IMR-90 (cell line): ENCODE data around the gene CCN6. TPM values are rescaled to one million over a fixed set of nuclear protein-coding genes. Genes with fewer than 3 reads are reported as not detected.
A peak's percentile ranks its signal among the peaks of the same experiment; 100 is the strongest.

ENCODE experiments used
- ATAC-seq: fragments of 200-7000 bp; cut with Tn5 transposase; 2 replicates; pipeline ENCODE4 v1.9.1; 2020; ENCODE audit warnings: low read depth, mild to moderate bottlenecking, moderate library complexity
- BruUV-seq: library from RNA; stranded (reverse); fragments of 400-500 nt; replicated peaks from 2 replicates; lab custom pipeline; 2021; lab: Mats Ljungman, UMichigan
- CTCF ChIA-PET: fragments of 300-600 bp; formaldehyde crosslinking; extraction: SDS; loops from one replicate; lab custom pipeline; 2021; ENCODE audit warnings: antibody characterized with exemption; lab: Yijun Ruan, JAX
- POLR2A ChIA-PET: fragments of 300-600 bp; sonication (Branson Sonifier 250); formaldehyde crosslinking; loops from one replicate; lab custom pipeline; 2022; ENCODE audit warnings: antibody characterized with exemption; ENCODE audit not compliant: unreplicated experiment; lab: Charles Lee
- DNase-seq: peaks from one replicate; pipeline ENCODE4 v3.0.0; 2013
- H2AFZ ChIP-seq: replicated peaks from 2 replicates; pipeline ENCODE3; 2013; ENCODE audit warnings: low read length, mild to moderate bottlenecking; ENCODE audit not compliant: poor library complexity
- H2AK5ac ChIP-seq: 2 replicates; pipeline ENCODE4 v1.6.1; 2013; ENCODE audit warnings: low read depth, low read length, inconsistent platforms
- H2AK9ac ChIP-seq: replicated peaks from 2 replicates; pipeline ENCODE3; 2013; ENCODE audit warnings: mild to moderate bottlenecking, low read depth, low read length, moderate library complexity; ENCODE audit not compliant: poor library complexity
- H2BK120ac ChIP-seq: 2 replicates; pipeline ENCODE4 v1.6.1; 2013; ENCODE audit warnings: low read depth, low read length, inconsistent platforms
- H2BK15ac ChIP-seq: 3 replicates; pipeline ENCODE4 v1.6.1; 2013; ENCODE audit warnings: low read depth, low read length, inconsistent platforms
- H2BK20ac ChIP-seq: 2 replicates; pipeline ENCODE4 v1.6.1; 2013; ENCODE audit warnings: low read depth, mild to moderate bottlenecking, inconsistent platforms, low read length, moderate library complexity
- H2BK5ac ChIP-seq: 2 replicates; pipeline ENCODE4 v1.6.1; 2013; ENCODE audit warnings: mild to moderate bottlenecking, low read depth, low read length, inconsistent platforms; ENCODE audit not compliant: poor library complexity, severe bottlenecking
- H3K14ac ChIP-seq: replicated peaks from 2 replicates; pipeline ENCODE4 v1.6.1; 2013; ENCODE audit warnings: low read depth, low read length, inconsistent platforms
- H3K18ac ChIP-seq: 2 replicates; pipeline ENCODE4 v1.6.1; 2013; ENCODE audit warnings: low read depth, low read length, control low read depth
- H3K23ac ChIP-seq: 2 replicates; pipeline ENCODE4 v1.6.1; 2013; ENCODE audit warnings: low read depth, low read length, inconsistent platforms
- H3K27ac ChIP-seq: 2 replicates; pipeline ENCODE4 v1.5.1; 2013; ENCODE audit warnings: mild to moderate bottlenecking, control low read depth, low read length; ENCODE audit not compliant: insufficient read depth
- H3K27me3 ChIP-seq: 2 replicates; pipeline ENCODE4 v1.6.1; 2013; ENCODE audit warnings: low read length; ENCODE audit not compliant: control insufficient read depth, insufficient read depth
- H3K36me3 ChIP-seq: 2 replicates; pipeline ENCODE4 v1.6.1; 2013; ENCODE audit warnings: low read length, mixed read lengths; ENCODE audit not compliant: control insufficient read depth, insufficient read depth
- H3K4ac ChIP-seq: 2 replicates; pipeline ENCODE4 v1.6.1; 2013; ENCODE audit warnings: low read depth, low read length, inconsistent platforms
- H3K4me1 ChIP-seq: 2 replicates; pipeline ENCODE4 v1.6.1; 2013; ENCODE audit warnings: low read length, mixed read lengths; ENCODE audit not compliant: control insufficient read depth, insufficient read depth
- H3K4me2 ChIP-seq: 2 replicates; pipeline ENCODE4 v1.6.1; 2013; ENCODE audit warnings: low read depth, mild to moderate bottlenecking, control low read depth, low read length, moderate library complexity
- H3K4me3 ChIP-seq: 2 replicates; pipeline ENCODE4 v1.5.1; 2013; ENCODE audit warnings: low read depth, mild to moderate bottlenecking, control low read depth, low read length, moderate library complexity; ENCODE audit not compliant: insufficient read depth
- H3K56ac ChIP-seq: 2 replicates; pipeline ENCODE4 v1.6.1; 2013; ENCODE audit warnings: low read length, inconsistent platforms; ENCODE audit not compliant: insufficient read depth; ENCODE audit errors: extremely low read depth
- H3K79me1 ChIP-seq, 2 experiments: 2 replicates each; pipeline ENCODE4 v1.6.1; 2013; ENCODE audit warnings: low read length in 2 of 2, inconsistent platforms in 1 of 2, low read depth in 1 of 2
- H3K9ac ChIP-seq: 2 replicates; pipeline ENCODE4 v1.6.1; 2013; ENCODE audit warnings: low read depth, low read length, control low read depth
- H3K9me1 ChIP-seq: 2 replicates; pipeline ENCODE4 v1.6.1; 2013; ENCODE audit warnings: low read length, inconsistent platforms; ENCODE audit not compliant: insufficient read depth
- H3K9me3 ChIP-seq: 2 replicates; pipeline ENCODE4 v1.6.1; 2013; ENCODE audit warnings: low read length; ENCODE audit not compliant: control insufficient read depth, insufficient read depth
- H4K20me1 ChIP-seq: 2 replicates; pipeline ENCODE4 v1.6.1; 2013; ENCODE audit warnings: low read length, inconsistent platforms; ENCODE audit not compliant: insufficient read depth
- H4K5ac ChIP-seq: 2 replicates; pipeline ENCODE4 v1.6.1; 2013; ENCODE audit warnings: mild to moderate bottlenecking, low read depth, low read length, control low read depth
- H4K8ac ChIP-seq, 2 experiments: 2 replicates each; pipeline ENCODE4 v1.6.1; 2013; ENCODE audit warnings: low read depth in 2 of 2, low read length in 2 of 2, control low read depth in 1 of 2, inconsistent platforms in 1 of 2
- H4K91ac ChIP-seq: 2 replicates; pipeline ENCODE4 v1.6.1; 2013; ENCODE audit warnings: low read depth, low read length, inconsistent platforms; ENCODE audit not compliant: insufficient read depth
- MAFK ChIP-seq: IDR thresholded peaks from 2 replicates; pipeline ENCODE4 v1.6.1; 2012; ENCODE audit warnings: low read depth, low read length, improper control_type of control experiment
- MAZ ChIP-seq: IDR thresholded peaks from 2 replicates; pipeline ENCODE4 v1.6.1; 2012; ENCODE audit warnings: low read depth, mild to moderate bottlenecking, low read length, improper control_type of control experiment, moderate library complexity, borderline replicate concordance
- WGBS, 2 experiments: methylation state at CpG; one replicate each; pipeline versions ENCODE4 v1.1.5 to v1.1.7; 2013; ENCODE audit warnings: missing lambda C conversion rate in 2 of 2; ENCODE audit not compliant: insufficient read length in 1 of 2; ENCODE audit errors: extremely low coverage in 2 of 2; 5-methylcytosine and 5-hydroxymethylcytosine counted together
- dilution Hi-C: fragments of 300-500 bp; cut with HindIII; formaldehyde crosslinking; loops from one replicate; pipeline ENCODE4 v1.14.3; 2018; ENCODE audit warnings: low sequenced_read_pairs; ENCODE audit not compliant: unreplicated experiment
- in situ Hi-C: fragments of 300-500 bp; cut with MboI; formaldehyde crosslinking; loops from 3 replicates; pipeline ENCODE4 v1.14.3; 2019; ENCODE audit warnings: low sequenced_read_pairs, inconsistent platforms, mixed read lengths
- intact Hi-C: fragments of 100-400 bp; cut with micrococcal nuclease; formaldehyde crosslinking; loops from 2 replicates; pipeline ENCODE4 v1.10.0; 2022
- polyA plus RNA-seq, 3 experiments: library from polyadenylated mRNA; depleted of rRNA; stranded (reverse); fragments of >200 nt; gene quantifications; 2 replicates each; pipeline ENCODE4 v1.2.3, GENCODE V29; 2012; ENCODE audit warnings: low replicate concordance in 1 of 3
- total RNA-seq: library from RNA; depleted of rRNA; stranded (reverse); fragments of >200 nt; gene quantifications from 2 replicates; pipeline ENCODE4 v1.2.3, GENCODE V29; 2012

Gene CCN6
- total and polyA plus RNA-seq, 2 of the 4 experiments (the other 2 are of a cell fraction): not detected

DNA sequence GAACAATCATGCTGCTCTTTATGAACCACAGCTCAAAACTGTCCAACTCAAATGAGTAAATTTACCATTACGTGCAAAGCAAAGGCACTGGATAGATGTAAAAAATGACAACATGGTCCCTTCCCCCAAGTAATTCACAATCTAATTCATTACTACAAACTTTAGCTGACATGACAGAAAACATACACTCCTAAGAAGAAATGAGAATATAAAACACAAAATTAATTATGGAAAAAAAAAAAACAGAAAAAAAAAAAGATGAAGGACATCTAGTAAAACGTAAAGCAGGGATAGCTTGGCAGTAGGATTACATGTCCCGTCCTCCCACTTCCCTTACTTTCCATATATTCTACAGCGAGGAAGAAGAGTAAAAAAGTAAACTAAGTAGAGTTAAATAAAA is 27.7 kb downstream of the CCN6 start:
- no peaks in the 10 kb centered on the region for H3K9me1 ChIP-seq
- H3K79me1 ChIP-seq: peaks cover 3 to 4% of the 10 kb centered on the region in 2 experiments; a peak in 1 of 4 replicates
- peaks cover 2% of the 10 kb centered on the region; the same call in 1 of the 2 replicates for H3K36me3 ChIP-seq
- no peak overlapping the region for H4K8ac ChIP-seq
- H4K91ac ChIP-seq: no peak overlapping the region
- no peak overlapping the region for H2AK9ac ChIP-seq
- H3K9me3 ChIP-seq: no peaks in the 10 kb centered on the region
- no peaks in the 10 kb centered on the region for H4K20me1 ChIP-seq
- WGBS, 2 experiments: no CpG with 5 or more reads among the region's 4 CpGs
- in situ Hi-C loops: no loop called here
- dilution Hi-C loops: no loop called here
- ChIA-PET POLR2A (no interaction called here), CTCF (no interaction called here)
- no peak overlapping the region for H3K23ac ChIP-seq
- H2AK5ac ChIP-seq: no peak overlapping the region
- H3K4me3 ChIP-seq: no peak overlapping the region
- ATAC-seq: no peak
- no peak overlapping the region for H3K9ac ChIP-seq
- no peak overlapping the region for H3K4me2 ChIP-seq
- H4K5ac ChIP-seq: no peak overlapping the region
- no peaks in the 10 kb centered on the region for H3K4me1 ChIP-seq
- H2BK15ac ChIP-seq: no peak overlapping the region
- H2BK20ac ChIP-seq: no peak overlapping the region
- H3K27me3 ChIP-seq: no peaks in the 10 kb centered on the region
- H2BK5ac ChIP-seq: no peak overlapping the region
- H3K56ac ChIP-seq: no peak overlapping the region
- BruUV-seq: no TSS peak
- H3K27ac ChIP-seq: no peak overlapping the region
- no peak overlapping the region for H3K4ac ChIP-seq
- no peak for DNase-seq
- no peak overlapping the region for H3K18ac ChIP-seq
- H3K14ac ChIP-seq: no peak overlapping the region
- intact Hi-C loops: no loop called here
- TF ChIP-seq MAZ (no peak), MAFK (peak; percentile 84)
- no peak overlapping the region for H2AFZ ChIP-seq
- H2BK120ac ChIP-seq: no peak overlapping the region
